Measurements from ENCODE around the gene PAH.

Gene PAH

GRCh38 chr12:102896067-102896466 lies 21.0 kb downstream of the PAH start:
- Histone ChIP-seq H3K9me3 (ENCODE audit: insufficient read depth, low read depth, low read length) (no peaks in the 10 kb centered on the region), H4K20me1 (ENCODE audit: insufficient read depth, low read length, poor library complexity, severe bottlenecking) (no peaks in the 10 kb centered on the region), H3K9me2 (replicated peaks; ENCODE audit: low read depth, low read length) (no peaks in the 10 kb centered on the region), H3K27me3 (ENCODE audit: insufficient read depth, low read length, poor library complexity, severe bottlenecking) (no peaks in the 10 kb centered on the region), H3K4me1 (ENCODE audit: insufficient read depth, low read length, poor library complexity, severe bottlenecking) (no peaks in the 10 kb centered on the region), H3F3A (ENCODE audit: low read depth) (no peaks in the 10 kb centered on the region), H3K4me2 (ENCODE audit: low read depth, low read length, poor library complexity, severe bottlenecking) (no peak overlapping the region), H3K36me3 (ENCODE audit: insufficient read depth, low read length) (no peaks in the 10 kb centered on the region), H3K79me2 (ENCODE audit: insufficient read depth, low read length) (no peaks in the 10 kb centered on the region), H3K4me3 (ENCODE audit: low read length, poor library complexity, severe bottlenecking) (no peak overlapping the region), H3K9ac (ENCODE audit: low read depth, low read length, poor library complexity, severe bottlenecking) (no peak overlapping the region), H2AFZ (ENCODE audit: low read length) (no peak overlapping the region)
- TF ChIP-seq, protein P1, sequence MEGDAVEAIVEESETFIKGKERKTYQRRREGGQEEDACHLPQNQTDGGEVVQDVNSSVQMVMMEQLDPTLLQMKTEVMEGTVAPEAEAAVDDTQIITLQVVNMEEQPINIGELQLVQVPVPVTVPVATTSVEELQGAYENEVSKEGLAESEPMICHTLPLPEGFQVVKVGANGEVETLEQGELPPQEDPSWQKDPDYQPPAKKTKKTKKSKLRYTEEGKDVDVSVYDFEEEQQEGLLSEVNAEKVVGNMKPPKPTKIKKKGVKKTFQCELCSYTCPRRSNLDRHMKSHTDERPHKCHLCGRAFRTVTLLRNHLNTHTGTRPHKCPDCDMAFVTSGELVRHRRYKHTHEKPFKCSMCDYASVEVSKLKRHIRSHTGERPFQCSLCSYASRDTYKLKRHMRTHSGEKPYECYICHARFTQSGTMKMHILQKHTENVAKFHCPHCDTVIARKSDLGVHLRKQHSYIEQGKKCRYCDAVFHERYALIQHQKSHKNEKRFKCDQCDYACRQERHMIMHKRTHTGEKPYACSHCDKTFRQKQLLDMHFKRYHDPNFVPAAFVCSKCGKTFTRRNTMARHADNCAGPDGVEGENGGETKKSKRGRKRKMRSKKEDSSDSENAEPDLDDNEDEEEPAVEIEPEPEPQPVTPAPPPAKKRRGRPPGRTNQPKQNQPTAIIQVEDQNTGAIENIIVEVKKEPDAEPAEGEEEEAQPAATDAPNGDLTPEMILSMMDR (conservative IDR thresholded peaks at IDR 0.05; ENCODE audit: low read length): no peak
- TF ChIP-seq EZH2phosphoT487 (IDR thresholded peaks at IDR 0.05; ENCODE audit: borderline replicate concordance): no peak

GRCh38 chr12:102891756-102892155 lies 25.3 kb downstream of the PAH start:
- H3K79me2 ChIP-seq (ENCODE audit: insufficient read depth, low read length): no peaks in the 10 kb centered on the region
- H3K4me1 ChIP-seq (ENCODE audit: insufficient read depth, low read length, poor library complexity, severe bottlenecking): no peaks in the 10 kb centered on the region
- no peaks in the 10 kb centered on the region for H3K36me3 ChIP-seq (ENCODE audit: insufficient read depth, low read length)
- no peaks in the 10 kb centered on the region for H4K20me1 ChIP-seq (ENCODE audit: insufficient read depth, low read length, poor library complexity, severe bottlenecking)
- no peaks in the 10 kb centered on the region for H3K27me3 ChIP-seq (ENCODE audit: insufficient read depth, low read length, poor library complexity, severe bottlenecking)
- H3F3A ChIP-seq (ENCODE audit: low read depth): no peaks in the 10 kb centered on the region
- H3K9me2 ChIP-seq (replicated peaks; ENCODE audit: low read depth, low read length): no peaks in the 10 kb centered on the region
- TF ChIP-seq, protein P1 (conservative IDR thresholded peaks at IDR 0.05; ENCODE audit: low read length): no peak
- TF ChIP-seq EZH2phosphoT487 (IDR thresholded peaks at IDR 0.05; ENCODE audit: borderline replicate concordance): no peak
- H3K9me3 ChIP-seq (ENCODE audit: insufficient read depth, low read depth, low read length): no peaks in the 10 kb centered on the region
- no peak overlapping the region for H3K9ac ChIP-seq (ENCODE audit: low read depth, low read length, poor library complexity, severe bottlenecking)
- no peak overlapping the region for H2AFZ ChIP-seq (ENCODE audit: low read length)
- H3K4me3 ChIP-seq (ENCODE audit: low read length, poor library complexity, severe bottlenecking): no peak overlapping the region
- H3K4me2 ChIP-seq (ENCODE audit: low read depth, low read length, poor library complexity, severe bottlenecking): no peak overlapping the region

GRCh38 chr12:102888511-102888910 lies 28.5 kb downstream of the PAH start:
- Histone ChIP-seq H3K4me1 (ENCODE audit: insufficient read depth, low read length, poor library complexity, severe bottlenecking) (no peaks in the 10 kb centered on the region), H3K9ac (ENCODE audit: low read depth, low read length, poor library complexity, severe bottlenecking) (no peak overlapping the region), H3F3A (ENCODE audit: low read depth) (no peaks in the 10 kb centered on the region), H3K9me2 (replicated peaks; ENCODE audit: low read depth, low read length) (no peaks in the 10 kb centered on the region), H3K36me3 (ENCODE audit: insufficient read depth, low read length) (no peaks in the 10 kb centered on the region), H3K9me3 (ENCODE audit: insufficient read depth, low read depth, low read length) (no peaks in the 10 kb centered on the region), H3K4me2 (ENCODE audit: low read depth, low read length, poor library complexity, severe bottlenecking) (no peak overlapping the region), H3K4me3 (ENCODE audit: low read length, poor library complexity, severe bottlenecking) (no peak overlapping the region), H4K20me1 (ENCODE audit: insufficient read depth, low read length, poor library complexity, severe bottlenecking) (no peaks in the 10 kb centered on the region), H3K27me3 (ENCODE audit: insufficient read depth, low read length, poor library complexity, severe bottlenecking) (no peaks in the 10 kb centered on the region), H2AFZ (ENCODE audit: low read length) (no peak overlapping the region), H3K79me2 (ENCODE audit: insufficient read depth, low read length) (no peaks in the 10 kb centered on the region)
- no peak for TF ChIP-seq EZH2phosphoT487 (IDR thresholded peaks at IDR 0.05; ENCODE audit: borderline replicate concordance)
- TF ChIP-seq, protein P1 (conservative IDR thresholded peaks at IDR 0.05; ENCODE audit: low read length): no peak

All from Loucy (cell line).